ENCODE measurements around the gene PRCC. TPM values are rescaled to one million over a fixed set of nuclear protein-coding genes. Genes with fewer than 3 reads are reported as not detected.

PRCC gene
- total and polyA plus RNA-seq, 2 of the 8 experiments (the other 6 are each of a cell fraction or from before 2014, with no cell fraction given): 95.2 to 115 TPM

DNA sequence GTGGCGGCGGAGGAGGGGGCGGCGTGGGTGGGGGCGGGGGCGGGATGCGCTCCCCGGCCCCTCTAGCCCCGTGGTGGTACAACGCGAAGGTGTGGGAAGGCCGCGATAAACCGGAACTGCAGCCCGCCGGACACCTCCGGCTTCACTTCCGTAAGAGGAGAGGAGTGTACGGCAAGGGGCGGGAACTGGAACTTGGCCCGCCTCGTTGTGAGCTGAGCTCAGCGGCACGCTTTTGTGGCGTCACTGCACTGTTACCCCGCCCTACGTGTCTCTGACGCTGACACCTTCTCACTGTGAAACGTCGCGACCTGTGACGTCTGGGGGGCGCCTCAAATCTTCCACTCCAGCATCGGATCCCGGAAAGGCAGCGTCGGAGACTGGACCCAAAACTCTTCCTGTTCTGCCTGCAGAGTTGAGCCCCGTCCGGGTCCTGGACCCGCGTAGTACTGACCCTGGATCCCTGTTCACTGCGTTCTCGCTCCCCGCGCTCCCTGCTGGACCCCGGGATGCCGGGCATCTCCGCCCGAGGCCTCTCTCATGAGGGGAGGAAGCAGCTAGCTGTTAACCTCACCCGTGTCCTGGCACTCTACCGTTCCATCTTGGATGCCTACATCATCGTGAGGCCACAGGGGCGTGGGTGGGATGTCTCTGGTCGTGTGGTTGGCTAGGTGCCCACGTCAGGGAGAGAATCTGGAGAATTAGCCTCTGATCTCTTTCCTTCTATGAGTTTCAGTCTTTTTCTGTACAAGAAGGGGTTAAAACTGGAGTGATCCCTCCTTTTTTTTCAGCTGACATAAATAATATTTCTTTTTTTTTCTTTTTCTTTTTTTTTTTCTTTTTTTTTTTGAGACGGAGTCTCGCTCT, 38.5 kb upstream of the PRCC start, which contains the start of gene ISG20L2 (continued):
- no peak for TF ChIP-seq SIX5 (IDR thresholded peaks at IDR 0.05; ENCODE audit: low read depth, low read length)
- peak; percentile 56 for TF ChIP-seq BRCA1 (IDR thresholded peaks at IDR 0.05; ENCODE audit: low read depth, low read length)
- TF ChIP-seq CREB1 (IDR thresholded peaks at IDR 0.05): peak; percentile 99
- no peak for TF ChIP-seq BACH1 (IDR thresholded peaks at IDR 0.05; ENCODE audit: low read length)
- TF ChIP-seq RNF2 (IDR thresholded peaks at IDR 0.05; ENCODE audit: borderline replicate concordance, low read depth, low read length, missing control alignments, poor library complexity, severe bottlenecking): no peak
- TF ChIP-seq TAF7 (optimal IDR thresholded peaks at IDR 0.05; ENCODE audit: borderline replicate concordance, low read depth, low read length): peak; percentile 11
- no peak for TF ChIP-seq MAFK (IDR thresholded peaks at IDR 0.05; ENCODE audit: low read depth, low read length)
- no peak for TF ChIP-seq ZNF274 (IDR thresholded peaks at IDR 0.05; ENCODE audit: borderline replicate concordance, extremely low read depth, low read length)
- TF ChIP-seq SRF (IDR thresholded peaks at IDR 0.05; ENCODE audit: low read depth, low read length): peak; percentile 68
- TF ChIP-seq SIN3A (conservative IDR thresholded peaks at IDR 0.05 in 1 of 2, IDR thresholded peaks at IDR 0.05 in 1 of 2; ENCODE audit: low read depth in 1 of 2, low read length in 2 of 2): peak in 1 of 2 experiments; percentile 50; a peak in 2 of 4 replicates
